Colonic mucosa (tissue), 4 donors: Measurements from ENCODE around the gene TECTB. TPM values are rescaled to one million over a fixed set of nuclear protein-coding genes. Genes with fewer than 3 reads are reported as not detected.

Experiments used
- DNase-seq: peaks from one replicate; pipeline ENCODE4 v3.0.0-alpha.2; 2020
- H3K27ac ChIP-seq: fragments of 200-600 bp; one replicate; pipeline ENCODE4 v1.8.0; 2021
- H3K27me3 ChIP-seq: fragments of 200-600 bp; one replicate; pipeline ENCODE4 v1.8.0; 2021
- H3K36me3 ChIP-seq: fragments of 200-600 bp; one replicate; pipeline ENCODE4 v1.8.0; 2021
- H3K4me1 ChIP-seq: fragments of 200-600 bp; one replicate; pipeline ENCODE4 v1.8.0; 2021; ENCODE audit warnings: mild to moderate bottlenecking
- H3K4me3 ChIP-seq: fragments of 200-600 bp; one replicate; pipeline ENCODE4 v1.8.0; 2021
- H3K9ac ChIP-seq, 2 donors: one replicate each; pipeline ENCODE4 v1.7.0; 2013; ENCODE audit warnings: control low read depth in 2 of 2, low read depth in 2 of 2, low read length in 2 of 2
- H3K9me3 ChIP-seq: fragments of 200-600 bp; one replicate; pipeline ENCODE4 v1.8.0; 2021
- CTCF ChIP-seq: fragments of 200-600 bp; IDR thresholded peaks from one replicate; pipeline ENCODE4 v1.8.0; 2022; ENCODE audit warnings: antibody characterized with exemption, mild to moderate bottlenecking
- intact Hi-C: fragments of 100-400 bp; cut with DNase I; formaldehyde crosslinking; loops from one replicate; pipeline ENCODE4 v1.14.1; 2022
- total RNA-seq, 2 donors: library from RNA; stranded (reverse); fragmentation: NEBNext Ultra II Directional in 1 of 2; extraction: Animal tissue kit (Norgen Biotek cat#: 25700) in 1 of 2; gene quantifications; one replicate each; pipeline ENCODE4 v1.2.1, GENCODE V29; 2021
- donor health status: healthy.
- donor health status: DM: no; HTN: no; CAD: no.
- donor health status: DM: no; HTN: no; CAD: no.

TECTB gene
- total RNA-seq, 2 donors from 2014 or later: not detected

- Histone ChIP-seq H3K27ac (no peak overlapping the region), H3K36me3 (no peaks in the 10 kb centered on the region), H3K9me3 (no peaks in the 10 kb centered on the region), H3K4me3 (no peak overlapping the region), H3K9ac (no peak overlapping the region), H3K27me3 (no peaks in the 10 kb centered on the region), H3K4me1 (no peaks in the 10 kb centered on the region)
- DNase-seq: no peak
- intact Hi-C loops: no loop called here
- no peak for TF ChIP-seq CTCF
Observed at GRCh38 chr10:112298581-112298980, 15.4 kb downstream of the TECTB start.

- DNase-seq: no peak
- intact Hi-C loops: no loop called here
- H3K9me3 ChIP-seq: no peaks in the 10 kb centered on the region
- H3K27me3 ChIP-seq: no peaks in the 10 kb centered on the region
- H3K4me1 ChIP-seq: no peaks in the 10 kb centered on the region
- no peak overlapping the region for H3K4me3 ChIP-seq
- H3K27ac ChIP-seq: no peak overlapping the region
- H3K9ac ChIP-seq: no peak overlapping the region
- no peaks in the 10 kb centered on the region for H3K36me3 ChIP-seq
- TF ChIP-seq CTCF: no peak
Observed at GRCh38 chr10:112299456-112299855, 16.3 kb downstream of the TECTB start.

GRCh38 chr10:112302335-112302734 lies 19.1 kb downstream of the TECTB start:
- Histone ChIP-seq H3K9ac (no peak overlapping the region), H3K27me3 (no peaks in the 10 kb centered on the region), H3K4me1 (no peaks in the 10 kb centered on the region), H3K9me3 (no peaks in the 10 kb centered on the region), H3K4me3 (no peak overlapping the region), H3K36me3 (no peaks in the 10 kb centered on the region), H3K27ac (no peak overlapping the region)
- intact Hi-C loops: no loop called here
- DNase-seq: no peak
- no peak for TF ChIP-seq CTCF

- Histone ChIP-seq H3K9ac (no peak overlapping the region), H3K27me3 (no peaks in the 10 kb centered on the region), H3K27ac (no peak overlapping the region), H3K9me3 (no peaks in the 10 kb centered on the region), H3K4me1 (no peaks in the 10 kb centered on the region), H3K4me3 (no peak overlapping the region), H3K36me3 (no peaks in the 10 kb centered on the region)
- intact Hi-C loops: no loop called here
- no peak for DNase-seq
- no peak for TF ChIP-seq CTCF
Observed at GRCh38 chr10:112303528-112303927, 20.3 kb downstream of the TECTB start.

GRCh38 chr10:112304267-112304859 lies 21.2 kb downstream of the TECTB start:
- Histone ChIP-seq H3K9ac (no peak overlapping the region), H3K9me3 (no peaks in the 10 kb centered on the region), H3K27ac (no peak overlapping the region), H3K4me3 (no peak overlapping the region), H3K36me3 (no peaks in the 10 kb centered on the region), H3K27me3 (no peaks in the 10 kb centered on the region), H3K4me1 (no peaks in the 10 kb centered on the region)
- DNase-seq: no peak
- TF ChIP-seq CTCF: no peak
- intact Hi-C loops: no loop called here
